DND-41 (cell line): Measurements from ENCODE around the gene FXYD5.

Experiments
- EZH2 ChIP-seq: IDR thresholded peaks from 3 replicates; pipeline ENCODE4 v1.6.1; 2012; ENCODE audit warnings: borderline replicate concordance, low read depth, mild to moderate bottlenecking, moderate library complexity, low read length, inconsistent platforms; ENCODE audit not compliant: severe bottlenecking
- TF ChIP-seq, protein P1 (sequence below): IDR thresholded peaks from 2 replicates; pipeline ENCODE4 v1.5.1; 2012; ENCODE audit warnings: borderline replicate concordance, low read length, moderate library complexity, mild to moderate bottlenecking; ENCODE audit not compliant: poor library complexity, severe bottlenecking; ENCODE audit errors: extremely low read depth

DNA sequence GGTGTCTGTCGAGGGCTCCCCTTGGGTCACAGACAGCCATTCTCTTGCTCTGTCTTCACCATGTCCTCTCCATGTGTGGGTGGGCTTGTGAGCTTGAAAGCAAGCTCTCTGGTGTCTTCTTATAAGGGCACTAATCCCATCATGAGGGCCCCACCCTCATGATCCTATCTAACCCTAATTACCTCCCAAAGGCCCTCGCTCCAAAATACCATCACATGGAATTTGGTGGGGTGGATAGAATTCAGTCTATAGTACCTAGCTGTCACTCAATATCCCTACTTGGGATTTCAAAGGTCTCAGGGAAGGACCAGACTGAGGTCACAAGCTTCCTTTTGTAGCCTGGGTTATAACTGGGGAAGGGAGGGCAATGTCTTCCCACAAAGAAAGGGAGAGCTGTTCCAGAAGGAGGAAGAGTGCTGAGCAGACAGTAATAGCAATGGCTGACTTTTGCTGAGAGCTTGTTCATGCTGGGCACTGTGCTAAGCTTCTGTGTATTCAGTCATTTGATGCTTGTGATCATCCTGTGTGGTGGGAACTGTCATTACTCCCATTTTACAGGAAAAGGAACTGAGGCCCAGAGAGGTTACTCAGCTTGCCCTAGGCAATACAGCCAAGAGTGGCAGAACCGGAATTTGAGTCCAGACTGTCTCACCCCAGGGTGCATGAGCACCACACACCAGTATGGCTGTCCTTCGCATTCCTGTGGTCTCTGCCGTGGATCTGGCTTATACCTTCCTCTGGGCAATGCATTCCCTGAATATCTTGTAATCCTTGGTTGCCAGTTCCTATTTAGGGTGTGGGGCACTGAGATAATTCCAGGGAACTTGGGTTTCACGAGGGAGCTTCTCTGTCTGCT, 8.2 kb downstream of the FXYD5 start:
- TF ChIP-seq, protein P1, sequence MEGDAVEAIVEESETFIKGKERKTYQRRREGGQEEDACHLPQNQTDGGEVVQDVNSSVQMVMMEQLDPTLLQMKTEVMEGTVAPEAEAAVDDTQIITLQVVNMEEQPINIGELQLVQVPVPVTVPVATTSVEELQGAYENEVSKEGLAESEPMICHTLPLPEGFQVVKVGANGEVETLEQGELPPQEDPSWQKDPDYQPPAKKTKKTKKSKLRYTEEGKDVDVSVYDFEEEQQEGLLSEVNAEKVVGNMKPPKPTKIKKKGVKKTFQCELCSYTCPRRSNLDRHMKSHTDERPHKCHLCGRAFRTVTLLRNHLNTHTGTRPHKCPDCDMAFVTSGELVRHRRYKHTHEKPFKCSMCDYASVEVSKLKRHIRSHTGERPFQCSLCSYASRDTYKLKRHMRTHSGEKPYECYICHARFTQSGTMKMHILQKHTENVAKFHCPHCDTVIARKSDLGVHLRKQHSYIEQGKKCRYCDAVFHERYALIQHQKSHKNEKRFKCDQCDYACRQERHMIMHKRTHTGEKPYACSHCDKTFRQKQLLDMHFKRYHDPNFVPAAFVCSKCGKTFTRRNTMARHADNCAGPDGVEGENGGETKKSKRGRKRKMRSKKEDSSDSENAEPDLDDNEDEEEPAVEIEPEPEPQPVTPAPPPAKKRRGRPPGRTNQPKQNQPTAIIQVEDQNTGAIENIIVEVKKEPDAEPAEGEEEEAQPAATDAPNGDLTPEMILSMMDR: no peak
- TF ChIP-seq EZH2: no peak
